ENCODE measurements around the gene GSTM2. TPM values are rescaled to one million over a fixed set of nuclear protein-coding genes. Genes with fewer than 3 reads are reported as not detected.

Gene GSTM2
- total RNA-seq, 1 donor from 2014 or later, result 20.4 TPM

DNA sequence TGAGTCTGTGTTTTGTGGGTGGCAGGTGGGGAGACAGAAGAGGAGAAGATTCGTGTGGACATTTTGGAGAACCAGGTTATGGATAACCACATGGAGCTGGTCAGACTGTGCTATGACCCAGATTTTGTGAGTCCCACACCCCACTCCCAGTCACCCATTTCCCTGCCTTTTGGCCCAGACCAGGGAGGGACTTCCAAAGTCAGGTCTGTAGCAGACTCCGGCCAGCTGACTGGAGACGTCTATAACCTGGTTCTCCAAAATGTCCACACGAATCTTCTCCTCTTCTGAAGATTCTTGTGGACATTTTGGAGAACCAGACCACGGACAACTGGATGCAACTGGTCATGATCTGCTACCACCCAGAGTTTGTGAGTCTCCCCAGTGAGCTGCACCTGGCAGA, 45.8 kb downstream of the GSTM2 start:
- H3K27me3 Mint-ChIP-seq (ENCODE audit: unreplicated experiment), result peaks cover 7% of the 10 kb centered on the region
- TF ChIP-seq, protein P1, sequence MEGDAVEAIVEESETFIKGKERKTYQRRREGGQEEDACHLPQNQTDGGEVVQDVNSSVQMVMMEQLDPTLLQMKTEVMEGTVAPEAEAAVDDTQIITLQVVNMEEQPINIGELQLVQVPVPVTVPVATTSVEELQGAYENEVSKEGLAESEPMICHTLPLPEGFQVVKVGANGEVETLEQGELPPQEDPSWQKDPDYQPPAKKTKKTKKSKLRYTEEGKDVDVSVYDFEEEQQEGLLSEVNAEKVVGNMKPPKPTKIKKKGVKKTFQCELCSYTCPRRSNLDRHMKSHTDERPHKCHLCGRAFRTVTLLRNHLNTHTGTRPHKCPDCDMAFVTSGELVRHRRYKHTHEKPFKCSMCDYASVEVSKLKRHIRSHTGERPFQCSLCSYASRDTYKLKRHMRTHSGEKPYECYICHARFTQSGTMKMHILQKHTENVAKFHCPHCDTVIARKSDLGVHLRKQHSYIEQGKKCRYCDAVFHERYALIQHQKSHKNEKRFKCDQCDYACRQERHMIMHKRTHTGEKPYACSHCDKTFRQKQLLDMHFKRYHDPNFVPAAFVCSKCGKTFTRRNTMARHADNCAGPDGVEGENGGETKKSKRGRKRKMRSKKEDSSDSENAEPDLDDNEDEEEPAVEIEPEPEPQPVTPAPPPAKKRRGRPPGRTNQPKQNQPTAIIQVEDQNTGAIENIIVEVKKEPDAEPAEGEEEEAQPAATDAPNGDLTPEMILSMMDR (IDR thresholded peaks at IDR 0.05; ENCODE audit: unreplicated experiment), result no peak
- H3K36me3 Mint-ChIP-seq (ENCODE audit: low read depth, unreplicated experiment), result peaks cover 13% of the 10 kb centered on the region
- peaks cover 13% of the 10 kb centered on the region for H3K4me1 Mint-ChIP-seq (ENCODE audit: unreplicated experiment)
- no peaks in the 10 kb centered on the region for H3K9me3 Mint-ChIP-seq (ENCODE audit: unreplicated experiment)
- no peak overlapping the region for H3K27ac Mint-ChIP-seq (ENCODE audit: unreplicated experiment)
- no peak for DNase-seq (ENCODE audit: low spot score)
- H3K4me3 Mint-ChIP-seq (ENCODE audit: unreplicated experiment), result no peak overlapping the region

DNA sequence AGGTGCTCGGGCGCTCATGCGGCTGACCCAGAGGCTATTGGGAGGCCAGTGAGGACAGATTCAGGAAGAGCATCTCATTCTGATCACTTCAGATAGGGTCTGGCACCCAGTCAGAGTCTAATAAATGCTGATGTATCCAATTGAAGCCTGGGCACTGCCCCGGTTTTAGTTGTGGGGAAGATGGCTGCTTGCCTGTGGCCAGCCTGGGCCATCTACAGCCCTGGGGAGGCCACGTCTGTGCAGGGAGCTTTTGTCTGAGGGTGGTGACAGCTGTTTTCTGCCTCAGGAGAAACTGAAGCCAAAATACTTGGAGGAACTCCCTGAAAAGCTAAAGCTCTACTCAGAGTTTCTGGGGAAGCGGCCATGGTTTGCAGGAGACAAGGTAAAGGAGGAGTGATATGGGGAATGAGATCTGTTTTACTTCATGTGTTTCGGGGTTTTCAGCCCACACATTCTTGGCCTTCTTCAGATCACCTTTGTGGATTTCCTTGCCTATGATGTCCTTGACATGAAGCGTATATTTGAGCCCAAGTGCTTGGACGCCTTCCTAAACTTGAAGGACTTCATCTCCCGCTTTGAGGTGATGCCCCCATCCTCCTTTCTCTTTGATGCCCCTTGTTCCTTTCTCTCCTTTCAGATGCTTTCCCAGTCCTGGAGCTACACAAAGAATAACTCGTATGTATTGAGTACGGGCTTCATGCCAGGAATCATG, 47.0 kb downstream of the GSTM2 start:
- Mint-ChIP-seq H3K9me3 (ENCODE audit: unreplicated experiment) (no peaks in the 10 kb centered on the region), H3K27me3 (ENCODE audit: unreplicated experiment) (peaks cover 7% of the 10 kb centered on the region), H3K4me1 (ENCODE audit: unreplicated experiment) (peaks cover 13% of the 10 kb centered on the region), H3K4me3 (ENCODE audit: unreplicated experiment) (no peak overlapping the region), H3K27ac (ENCODE audit: unreplicated experiment) (no peak overlapping the region), H3K36me3 (ENCODE audit: low read depth, unreplicated experiment) (peaks cover 8% of the 10 kb centered on the region)
- no peak for DNase-seq (ENCODE audit: low spot score)
- TF ChIP-seq, protein P1 (IDR thresholded peaks at IDR 0.05; ENCODE audit: unreplicated experiment), result no peak

DNA sequence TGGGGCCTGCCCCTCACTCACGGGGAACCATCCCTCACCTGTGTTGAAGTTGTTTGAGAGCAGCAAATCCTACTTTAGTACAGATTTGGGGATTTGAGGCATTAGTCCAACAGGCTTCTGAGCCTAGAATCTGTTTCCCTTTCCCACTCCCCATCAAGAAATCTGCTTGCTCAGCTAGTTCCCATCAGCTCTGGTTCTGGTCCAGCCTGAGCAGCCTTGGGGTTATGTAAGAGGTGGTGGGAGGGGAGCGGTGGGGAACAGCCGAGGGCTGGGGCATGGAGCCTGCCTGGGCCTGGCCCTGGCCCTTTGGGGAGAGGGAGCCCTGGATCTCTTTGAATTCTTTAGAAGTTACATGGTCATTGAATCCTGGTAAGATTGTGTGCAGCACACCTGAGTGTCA, 48.3 kb downstream of the GSTM2 start:
- DNase-seq (ENCODE audit: low spot score), result no peak
- peaks cover 8% of the 10 kb centered on the region for H3K36me3 Mint-ChIP-seq (ENCODE audit: low read depth, unreplicated experiment)
- H3K4me3 Mint-ChIP-seq (ENCODE audit: unreplicated experiment), result no peak overlapping the region
- TF ChIP-seq, protein P1 (IDR thresholded peaks at IDR 0.05; ENCODE audit: unreplicated experiment), result no peak
- H3K4me1 Mint-ChIP-seq (ENCODE audit: unreplicated experiment), result peaks cover 13% of the 10 kb centered on the region
- H3K27me3 Mint-ChIP-seq (ENCODE audit: unreplicated experiment), result peaks cover 7% of the 10 kb centered on the region
- H3K27ac Mint-ChIP-seq (ENCODE audit: unreplicated experiment), result no peak overlapping the region
- no peaks in the 10 kb centered on the region for H3K9me3 Mint-ChIP-seq (ENCODE audit: unreplicated experiment)

DNA sequence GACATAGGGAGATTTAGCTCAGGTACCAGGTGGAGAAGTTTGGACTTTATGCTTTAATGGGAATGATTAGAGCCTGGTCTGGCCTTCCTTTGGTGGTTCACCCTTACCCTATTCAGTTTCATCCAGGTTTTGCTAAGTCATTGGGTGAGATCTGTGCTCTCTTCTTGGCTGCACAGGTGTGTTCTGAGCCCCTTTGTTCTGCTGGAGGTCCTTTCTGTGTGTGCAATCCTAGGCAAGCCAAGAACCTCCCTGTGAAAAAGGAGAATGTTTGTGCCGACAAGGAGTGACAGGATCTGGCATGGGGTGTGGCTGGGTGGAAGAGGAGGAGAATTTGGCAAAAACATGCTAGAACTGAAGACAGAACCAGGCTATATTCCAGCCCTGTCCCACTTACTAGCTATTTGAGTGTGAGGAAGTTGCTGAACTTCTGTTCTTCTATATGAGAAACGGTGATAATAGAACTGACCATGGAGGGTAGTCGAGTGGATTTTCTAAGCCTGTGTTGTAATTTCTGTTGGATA, 48.8 kb downstream of the GSTM2 start:
- H3K27ac Mint-ChIP-seq (ENCODE audit: unreplicated experiment), result no peak overlapping the region
- H3K36me3 Mint-ChIP-seq (ENCODE audit: low read depth, unreplicated experiment), result peaks cover 8% of the 10 kb centered on the region
- H3K4me1 Mint-ChIP-seq (ENCODE audit: unreplicated experiment), result peaks cover 13% of the 10 kb centered on the region
- H3K27me3 Mint-ChIP-seq (ENCODE audit: unreplicated experiment), result peaks cover 6% of the 10 kb centered on the region
- no peak overlapping the region for H3K4me3 Mint-ChIP-seq (ENCODE audit: unreplicated experiment)
- no peaks in the 10 kb centered on the region for H3K9me3 Mint-ChIP-seq (ENCODE audit: unreplicated experiment)
- TF ChIP-seq, protein P1 (IDR thresholded peaks at IDR 0.05; ENCODE audit: unreplicated experiment), result no peak
- no peak for DNase-seq (ENCODE audit: low spot score)

DNA sequence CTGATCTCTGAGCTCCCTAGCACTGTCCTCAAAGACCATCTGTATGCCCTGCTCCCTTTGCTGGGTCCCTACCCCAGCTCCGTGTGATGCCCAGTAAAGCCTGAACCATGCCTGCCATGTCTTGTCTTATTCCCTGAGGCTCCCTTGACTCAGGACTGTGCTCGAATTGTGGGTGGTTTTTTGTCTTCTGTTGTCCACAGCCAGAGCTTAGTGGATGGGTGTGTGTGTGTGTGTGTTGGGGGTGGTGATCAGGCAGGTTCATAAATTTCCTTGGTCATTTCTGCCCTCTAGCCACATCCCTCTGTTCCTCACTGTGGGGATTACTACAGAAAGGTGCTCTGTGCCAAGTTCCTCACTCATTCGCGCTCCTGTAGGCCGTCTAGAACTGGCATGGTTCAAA, 49.9 kb downstream of the GSTM2 start:
- no peak for DNase-seq (ENCODE audit: low spot score)
- Mint-ChIP-seq H3K9me3 (ENCODE audit: unreplicated experiment) (no peaks in the 10 kb centered on the region), H3K4me1 (ENCODE audit: unreplicated experiment) (peaks cover 13% of the 10 kb centered on the region), H3K27me3 (ENCODE audit: unreplicated experiment) (peaks cover 4% of the 10 kb centered on the region), H3K36me3 (ENCODE audit: low read depth, unreplicated experiment) (peaks cover 8% of the 10 kb centered on the region), H3K4me3 (ENCODE audit: unreplicated experiment) (peak overlapping the region; percentile 39), H3K27ac (ENCODE audit: unreplicated experiment) (no peak overlapping the region)
- TF ChIP-seq, protein P1 (IDR thresholded peaks at IDR 0.05; ENCODE audit: unreplicated experiment), result no peak
